Cortex of kidney (tissue), 1 donor: Measurements from ENCODE around the gene YPEL1.
"Not testable (repeated sequence)": the region's sequence is repeated elsewhere in the genome, so short reads cannot be mapped to it uniquely, and the experiment has no call there.

Source experiments
- DNase-seq: peaks from one replicate; lab custom pipeline; 2025; lab: John Stamatoyannopoulos, UW

Gene YPEL1

DNA sequence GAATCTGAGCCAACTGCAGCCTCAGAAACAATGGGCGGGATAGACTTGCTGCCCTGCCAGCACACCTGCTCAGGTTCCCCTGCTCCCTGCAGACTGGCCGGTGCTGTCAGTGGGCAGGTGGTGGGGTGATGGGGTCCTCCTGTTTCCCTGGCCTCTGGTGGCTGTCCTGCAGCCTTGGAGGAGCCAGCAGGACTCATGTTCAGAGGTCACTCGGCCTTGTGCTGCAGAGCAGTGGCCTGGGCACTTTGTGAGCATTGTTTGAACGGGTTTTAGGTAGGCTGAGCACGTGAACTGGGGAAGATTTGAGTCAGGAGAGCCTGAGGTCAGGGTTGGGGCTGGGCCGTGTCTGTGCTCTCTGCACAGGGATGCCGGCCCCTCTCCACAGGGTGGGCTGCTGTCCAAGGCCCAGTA, 52.2 kb downstream of the YPEL1 start:
- no peak for DNase-seq

DNA sequence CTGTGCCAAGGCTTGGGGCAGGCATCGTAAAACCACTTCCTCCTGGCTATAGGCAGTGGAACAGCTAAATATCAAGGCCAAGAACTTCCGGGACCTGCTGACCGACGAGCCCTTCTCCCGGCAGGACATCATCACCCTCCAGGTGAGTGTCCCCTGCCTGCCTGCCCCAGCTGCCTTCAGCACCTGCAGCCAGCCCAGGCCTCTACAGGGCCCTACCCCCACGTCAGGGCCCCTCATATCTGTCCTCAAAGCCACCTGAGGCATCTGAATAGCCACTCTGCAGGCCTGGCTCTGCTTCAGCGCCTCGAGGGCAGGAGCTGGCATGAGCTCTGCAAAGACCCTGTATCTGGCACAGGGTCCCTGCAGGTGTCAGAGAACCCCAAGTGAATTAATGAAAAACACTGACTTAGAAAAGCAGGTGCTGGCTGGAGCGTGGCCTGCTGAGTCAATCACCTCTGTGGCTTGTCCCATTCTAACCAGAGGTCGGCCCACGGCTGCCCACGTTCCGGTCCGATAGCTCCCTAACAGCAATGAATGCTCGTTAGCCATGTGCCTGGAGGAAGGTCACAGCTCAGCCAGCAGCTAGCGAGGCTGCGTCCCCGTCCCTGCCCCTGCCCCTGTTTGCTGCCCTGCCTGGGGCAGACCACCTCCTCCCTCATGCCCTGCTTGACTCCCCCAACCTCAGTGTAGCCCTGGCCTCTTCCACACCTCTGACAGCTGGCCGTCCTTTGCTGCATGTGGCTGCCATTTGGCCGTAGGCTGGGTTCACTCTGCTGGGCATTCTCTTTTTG, 53.0 kb downstream of the YPEL1 start:
- DNase-seq = no peak

- DNase-seq = no peak
Measured at GRCh38 chr22:21681566-21682370, 53.8 kb downstream of the YPEL1 start.

DNA sequence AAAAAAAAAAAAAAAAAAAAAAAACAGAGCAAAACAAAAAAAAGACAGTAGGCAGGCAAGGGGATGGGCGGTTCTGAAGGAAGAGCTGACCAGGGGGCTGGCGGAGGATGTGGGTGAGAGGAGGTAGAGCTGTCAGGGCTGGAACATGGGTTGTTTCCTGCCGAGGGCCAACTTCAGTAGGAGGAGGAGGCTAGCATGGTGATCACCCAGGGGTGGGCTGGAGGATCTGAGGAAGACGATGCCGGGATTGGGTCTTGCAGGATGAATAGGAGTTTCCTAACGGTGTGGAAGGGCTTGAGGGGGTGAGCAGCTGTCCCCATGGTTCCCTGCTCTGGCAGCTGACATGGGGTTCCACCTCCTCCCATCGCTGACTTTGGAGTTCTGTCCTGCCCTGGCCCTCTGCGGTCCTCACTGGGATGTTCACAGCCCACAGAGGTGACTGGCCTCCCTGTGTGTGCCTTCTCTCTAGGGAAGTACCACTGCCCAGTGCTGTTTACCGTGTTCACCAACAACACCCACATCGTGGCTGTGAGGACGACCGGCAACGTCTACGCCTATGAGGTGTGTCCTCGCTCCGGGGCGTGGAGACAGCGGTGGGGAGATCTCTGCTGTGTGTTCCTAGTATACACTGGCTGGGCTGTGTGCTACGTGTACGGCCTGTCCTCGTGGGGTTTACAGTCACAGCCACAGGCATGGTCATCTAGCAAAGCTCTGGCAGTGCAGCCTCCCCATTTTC, 54.6 kb downstream of the YPEL1 start:
- DNase-seq = no peak

DNA sequence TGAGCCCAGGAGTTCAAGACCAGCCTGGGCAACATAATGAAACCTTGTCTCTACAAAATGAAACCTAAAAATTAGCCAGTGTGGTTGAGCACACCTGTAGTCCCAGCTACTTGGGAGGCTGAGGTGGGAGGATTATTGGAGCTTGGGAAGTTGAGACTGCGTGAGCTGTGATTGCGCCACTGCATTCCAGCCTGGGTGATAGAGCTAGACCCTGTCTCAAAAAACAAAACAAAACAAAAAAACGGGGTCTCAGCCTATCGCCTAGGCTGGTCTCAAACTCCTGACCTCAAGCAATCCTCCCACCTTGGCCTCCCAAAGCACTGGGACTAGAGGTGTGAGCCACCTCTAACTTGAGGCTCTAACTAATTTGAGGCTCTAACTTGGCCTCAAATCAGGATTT, 56.2 kb downstream of the YPEL1 start:
- DNase-seq = no peak

GRCh38 chr22:21678842-21679241, 56.8 kb downstream of the YPEL1 start:
- DNase-seq = not testable (repeated sequence)

- no peak for DNase-seq
Measured at GRCh38 chr22:21677606-21678443, 57.8 kb downstream of the YPEL1 start.

- DNase-seq = no peak
Measured at GRCh38 chr22:21674638-21675245, 60.9 kb downstream of the YPEL1 start.

DNA sequence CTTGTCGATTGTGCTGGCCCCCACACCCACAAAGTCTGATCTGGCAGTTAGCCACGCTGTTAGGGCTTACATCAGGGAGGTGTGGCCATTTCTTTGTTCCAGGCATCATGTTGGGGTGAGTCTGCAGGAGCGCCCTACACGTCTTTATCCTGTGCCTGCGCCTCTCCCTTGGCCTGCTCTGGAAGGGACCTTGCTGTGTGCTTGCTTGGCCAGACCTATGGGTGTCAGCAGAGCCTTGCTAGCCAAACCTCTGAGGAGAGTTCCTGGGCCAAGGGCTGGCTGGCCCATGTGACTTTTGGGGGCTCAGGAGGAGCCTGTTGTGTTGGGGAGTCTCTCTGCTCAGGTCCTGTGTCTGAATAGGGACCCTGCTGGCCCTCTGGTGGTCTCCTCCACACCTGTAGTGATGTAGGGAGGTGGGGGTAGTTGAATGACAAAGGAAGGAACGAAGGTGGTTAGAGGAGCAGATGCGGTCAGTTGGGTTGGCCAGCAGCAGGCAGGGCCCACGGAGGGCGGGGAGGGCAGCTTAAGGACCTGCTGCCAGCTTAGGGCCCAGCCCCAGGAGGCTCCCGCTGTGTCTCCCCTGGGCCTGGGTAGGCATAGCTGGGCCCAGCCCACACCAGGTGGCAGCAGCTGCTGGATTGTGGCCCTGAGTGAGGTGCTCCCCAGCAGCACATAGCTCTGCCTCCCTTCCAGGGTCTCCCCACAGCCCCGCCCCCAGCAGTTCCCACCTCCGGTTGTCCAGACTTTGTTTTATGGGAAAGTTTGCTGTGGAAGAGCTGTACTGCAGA, 61.9 kb downstream of the YPEL1 start:
- DNase-seq = no peak

GRCh38 chr22:21672107-21672629, 63.4 kb downstream of the YPEL1 start:
- no peak for DNase-seq

DNA sequence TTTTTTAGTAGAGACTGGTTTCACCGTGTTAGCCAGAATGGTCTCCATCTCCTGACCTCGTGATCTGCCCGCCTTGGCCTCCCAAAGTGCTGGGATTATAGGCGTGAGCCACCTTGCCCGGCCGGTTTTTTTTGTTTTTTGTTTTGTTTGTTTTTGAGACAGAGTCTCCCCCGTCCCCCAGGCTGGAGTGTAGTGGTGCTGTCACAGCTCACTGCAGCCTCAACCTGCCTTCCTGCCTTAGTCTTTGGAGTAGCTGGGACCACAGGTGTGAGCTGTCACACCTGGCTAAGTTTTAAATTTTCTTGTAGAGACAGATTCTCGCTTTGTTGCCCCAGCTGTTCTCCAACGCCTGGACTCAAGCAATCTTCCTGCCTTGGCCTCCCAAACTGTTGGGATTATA, 66.6 kb downstream of the YPEL1 start:
- no peak for DNase-seq

DNA sequence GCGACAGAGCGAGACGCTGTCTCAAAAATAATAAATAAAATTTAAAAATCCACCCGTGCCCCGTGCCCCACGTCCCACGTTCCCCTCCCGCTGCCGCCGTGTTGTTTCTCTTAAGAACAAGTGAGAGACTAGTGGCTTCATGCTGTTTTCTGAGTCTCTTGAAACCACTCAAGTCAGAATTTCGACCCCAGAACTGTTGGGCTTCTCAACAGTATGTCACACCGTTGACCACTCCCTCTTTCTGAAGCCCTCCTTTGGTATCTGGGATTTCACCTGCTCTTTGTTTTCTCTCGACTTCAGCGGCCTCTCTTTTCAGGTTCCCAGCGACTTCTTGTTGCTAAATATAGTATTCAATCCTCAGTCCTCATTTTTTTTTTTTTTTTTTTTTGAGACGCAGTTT, 68.8 kb downstream of the YPEL1 start:
- DNase-seq = no peak

GRCh38 chr22:21665047-21665851, 70.3 kb downstream of the YPEL1 start:
- no peak for DNase-seq

- DNase-seq = no peak
Measured at GRCh38 chr22:21663738-21664137, 71.9 kb downstream of the YPEL1 start.

DNA sequence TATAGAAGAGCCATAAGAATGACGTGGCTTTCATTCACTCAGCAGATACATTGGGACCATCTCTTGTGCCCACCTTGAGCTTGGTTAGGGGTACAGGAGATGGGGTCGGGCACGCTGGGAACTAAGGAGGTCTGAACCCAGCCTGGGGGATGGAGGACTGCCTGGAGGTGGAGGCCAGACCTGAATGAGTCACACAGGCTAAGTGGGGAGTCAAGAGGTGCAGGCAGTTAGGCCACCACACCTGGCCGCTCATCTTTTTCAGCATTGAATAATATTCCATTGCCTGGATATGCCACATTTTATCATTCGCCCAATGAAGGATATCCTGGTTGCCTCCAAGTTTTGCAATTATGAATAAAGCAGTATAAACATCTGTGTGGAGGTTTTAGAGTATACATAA, 73.6 kb downstream of the YPEL1 start:
- DNase-seq = no peak

- DNase-seq = no peak
Measured at GRCh38 chr22:21660904-21661303, 74.7 kb downstream of the YPEL1 start.

GRCh38 chr22:21659864-21660525, 75.6 kb downstream of the YPEL1 start:
- DNase-seq = no peak

DNA sequence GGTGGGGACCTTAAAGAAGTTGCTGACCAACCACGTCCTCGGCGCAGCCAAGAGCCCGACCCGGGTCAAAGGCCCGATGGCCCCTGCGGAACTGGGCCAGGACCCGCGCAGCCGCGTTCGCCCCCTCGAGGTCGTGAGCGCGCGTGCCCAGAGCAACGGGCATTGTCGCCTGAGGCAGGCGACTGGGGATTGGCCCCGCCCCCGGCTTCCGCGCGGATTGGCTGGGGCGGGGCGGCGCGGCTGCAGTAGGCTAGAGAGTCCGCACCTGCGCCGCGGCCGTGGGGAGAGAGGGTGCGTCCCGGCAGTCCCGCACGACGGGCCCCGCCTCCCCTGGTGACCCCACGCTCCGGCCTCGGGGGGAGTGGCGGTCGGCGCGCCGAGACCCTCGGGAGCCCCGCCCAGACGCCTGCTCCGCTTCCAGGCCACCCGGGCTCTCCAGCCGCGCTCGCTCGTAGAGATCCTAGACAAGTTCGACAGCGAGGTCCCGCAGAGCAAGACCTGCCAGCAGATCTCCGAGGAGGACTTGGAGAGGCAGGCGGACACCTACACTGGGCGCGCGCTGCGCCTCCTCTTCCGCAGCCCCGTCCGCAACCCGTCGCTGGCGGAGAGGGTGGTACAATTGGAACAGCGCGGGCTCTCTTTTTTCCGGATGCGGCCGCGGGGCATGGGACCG, 78.1 kb downstream of the YPEL1 start:
- DNase-seq = no peak
